Heart left ventricle (tissue), 13 donors: ENCODE measurements around the gene KCNH6.

Experiments used
- CTCF ChIP-seq, 12 donors: fragments of 200-600 bp; sonication (generic) in 4 of 12; IDR thresholded peaks; one replicate each; pipeline versions ENCODE4 v1.5.0 to v1.8.0; 2018 to 2022; ENCODE audit warnings: antibody characterized with exemption in 12 of 12, mild to moderate bottlenecking in 5 of 12
- POLR2A ChIP-seq, 2 donors: fragments of 450-650 bp; IDR thresholded peaks; one replicate each; pipeline ENCODE4 v1.6.1; 2017; ENCODE audit warnings: antibody characterized with exemption in 2 of 2, mild to moderate bottlenecking in 2 of 2, moderate library complexity in 2 of 2
- donor health status: ischemic (EF 13 %, LVEDD 7.1; RV severe dilation, severe dysfunction).
- donor health status: DM: no; HTN: yes; CAD: no.
- donor health status: DM: no; HTN: no; CAD: no.
- donor health status: ischemic (EF 25% LVEDD 6.9; RV normal size, moderate dysfunction).
- donor health status: ischemic (EF 25% LVEDD 5.7; RV mildly dilated, moderate dysfunction).
- donor health status: ischemic (EF 35%, LVEDD 5.7; RV mildly dilated, moderate dysfunction).
- donor health status: nonischemic (EF 11% LVEDD 7.7; RV severe dilation, severe dysfunction).
- donor health status: DM: yes; HTN: yes; CAD: no.
- donor health status: PGD.
- donor health status: ischemic (EF 29% LVEDD 5.4; RV normal size, mild dysfunction).
- donor health status: nonischemic (EF 23%, LVEDD 6.1; RV moderate dilation, normal function).

- TF ChIP-seq CTCF (IDR thresholded peaks at IDR 0.05): no peak
- no peak for TF ChIP-seq POLR2A (IDR thresholded peaks at IDR 0.05)
Observed at GRCh38 chr17:63567229-63567628, 44.1 kb downstream of the KCNH6 start.
